Subcutaneous adipose tissue (tissue), 4 donors: Measurements from ENCODE around the gene GSTK1. TPM values are rescaled to one million over a fixed set of nuclear protein-coding genes. Genes with fewer than 3 reads are reported as not detected.

Source experiments
- total RNA-seq, 4 donors: library from RNA; depleted of rRNA; stranded (reverse); fragments of >200 nt; gene quantifications; one replicate each; pipeline ENCODE4 v1.1.0, GENCODE V29; 2016
- TF ChIP-seq, protein P1 (sequence below): fragments of 450-650 bp; IDR thresholded peaks from one replicate; pipeline ENCODE4 v1.5.1; 2016; ENCODE audit warnings: low read depth, mild to moderate bottlenecking, control low read depth, antibody characterized with exemption, moderate library complexity

Gene GSTK1
- total RNA-seq, 4 donors from 2014 or later, result 179 to 264 (median 208) TPM

DNA sequence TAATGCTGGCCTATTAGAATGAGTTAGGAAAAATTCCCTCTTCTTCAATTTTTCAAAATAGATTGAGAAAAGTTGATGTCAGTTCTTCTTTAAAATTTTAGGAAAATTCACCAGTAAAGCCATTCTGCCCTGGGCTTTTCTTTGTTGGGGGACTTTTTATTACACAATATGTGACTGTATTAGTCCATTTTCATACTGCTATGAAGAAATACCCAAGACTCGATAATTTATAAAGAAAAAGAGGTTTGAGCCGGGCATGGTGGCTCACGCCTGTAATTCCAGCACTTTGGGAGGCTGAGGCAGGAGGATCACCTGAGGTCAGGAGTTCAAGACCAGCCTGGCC is 28.7 kb upstream of the GSTK1 start:
- TF ChIP-seq, protein P1, sequence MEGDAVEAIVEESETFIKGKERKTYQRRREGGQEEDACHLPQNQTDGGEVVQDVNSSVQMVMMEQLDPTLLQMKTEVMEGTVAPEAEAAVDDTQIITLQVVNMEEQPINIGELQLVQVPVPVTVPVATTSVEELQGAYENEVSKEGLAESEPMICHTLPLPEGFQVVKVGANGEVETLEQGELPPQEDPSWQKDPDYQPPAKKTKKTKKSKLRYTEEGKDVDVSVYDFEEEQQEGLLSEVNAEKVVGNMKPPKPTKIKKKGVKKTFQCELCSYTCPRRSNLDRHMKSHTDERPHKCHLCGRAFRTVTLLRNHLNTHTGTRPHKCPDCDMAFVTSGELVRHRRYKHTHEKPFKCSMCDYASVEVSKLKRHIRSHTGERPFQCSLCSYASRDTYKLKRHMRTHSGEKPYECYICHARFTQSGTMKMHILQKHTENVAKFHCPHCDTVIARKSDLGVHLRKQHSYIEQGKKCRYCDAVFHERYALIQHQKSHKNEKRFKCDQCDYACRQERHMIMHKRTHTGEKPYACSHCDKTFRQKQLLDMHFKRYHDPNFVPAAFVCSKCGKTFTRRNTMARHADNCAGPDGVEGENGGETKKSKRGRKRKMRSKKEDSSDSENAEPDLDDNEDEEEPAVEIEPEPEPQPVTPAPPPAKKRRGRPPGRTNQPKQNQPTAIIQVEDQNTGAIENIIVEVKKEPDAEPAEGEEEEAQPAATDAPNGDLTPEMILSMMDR, result no peak

- TF ChIP-seq, protein P1, result no peak
These were observed 27.7 kb upstream of the GSTK1 start for GRCh38 chr7:143235561-143235960.

GRCh38 chr7:143236408-143236990 is 26.7 kb upstream of the GSTK1 start:
- TF ChIP-seq, protein P1, result no peak

- TF ChIP-seq, protein P1, result no peak
These were observed 25.9 kb upstream of the GSTK1 start for GRCh38 chr7:143237366-143237765.

DNA sequence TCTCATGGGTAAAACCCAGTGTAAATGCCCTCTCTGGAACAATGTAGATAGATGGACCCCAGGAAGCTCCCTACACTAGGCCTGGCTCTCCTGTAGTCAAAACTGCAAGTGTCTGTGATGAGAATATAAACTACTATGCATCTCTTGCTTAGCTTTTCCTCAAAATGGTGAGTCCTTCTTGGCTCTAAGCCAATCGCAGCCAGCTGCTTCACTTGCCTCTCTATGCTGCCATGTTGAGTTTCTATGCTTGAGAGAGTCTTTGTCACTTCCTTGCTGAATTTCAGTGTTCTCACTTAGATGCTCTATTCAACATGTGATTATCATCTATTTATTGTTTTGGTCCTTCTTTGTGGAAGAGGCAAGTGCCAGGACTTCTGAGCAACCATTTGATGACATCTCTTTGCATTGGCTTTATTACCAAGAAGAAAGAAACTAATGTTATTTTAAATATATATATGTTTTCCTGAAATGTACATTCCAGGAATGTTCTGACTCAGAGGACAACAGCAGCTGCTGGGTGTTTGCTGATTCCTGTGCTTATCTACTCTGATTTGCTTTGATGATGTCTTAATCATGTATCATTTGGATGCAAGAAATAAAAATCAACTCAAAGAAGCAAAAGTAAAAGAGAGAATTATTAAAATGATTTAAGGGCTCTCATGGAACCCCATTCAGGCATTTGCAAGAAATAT is 24.8 kb upstream of the GSTK1 start:
- TF ChIP-seq, protein P1, result no peak

- TF ChIP-seq, protein P1, result no peak
These were observed 23.4 kb upstream of the GSTK1 start for GRCh38 chr7:143239813-143240212.

DNA sequence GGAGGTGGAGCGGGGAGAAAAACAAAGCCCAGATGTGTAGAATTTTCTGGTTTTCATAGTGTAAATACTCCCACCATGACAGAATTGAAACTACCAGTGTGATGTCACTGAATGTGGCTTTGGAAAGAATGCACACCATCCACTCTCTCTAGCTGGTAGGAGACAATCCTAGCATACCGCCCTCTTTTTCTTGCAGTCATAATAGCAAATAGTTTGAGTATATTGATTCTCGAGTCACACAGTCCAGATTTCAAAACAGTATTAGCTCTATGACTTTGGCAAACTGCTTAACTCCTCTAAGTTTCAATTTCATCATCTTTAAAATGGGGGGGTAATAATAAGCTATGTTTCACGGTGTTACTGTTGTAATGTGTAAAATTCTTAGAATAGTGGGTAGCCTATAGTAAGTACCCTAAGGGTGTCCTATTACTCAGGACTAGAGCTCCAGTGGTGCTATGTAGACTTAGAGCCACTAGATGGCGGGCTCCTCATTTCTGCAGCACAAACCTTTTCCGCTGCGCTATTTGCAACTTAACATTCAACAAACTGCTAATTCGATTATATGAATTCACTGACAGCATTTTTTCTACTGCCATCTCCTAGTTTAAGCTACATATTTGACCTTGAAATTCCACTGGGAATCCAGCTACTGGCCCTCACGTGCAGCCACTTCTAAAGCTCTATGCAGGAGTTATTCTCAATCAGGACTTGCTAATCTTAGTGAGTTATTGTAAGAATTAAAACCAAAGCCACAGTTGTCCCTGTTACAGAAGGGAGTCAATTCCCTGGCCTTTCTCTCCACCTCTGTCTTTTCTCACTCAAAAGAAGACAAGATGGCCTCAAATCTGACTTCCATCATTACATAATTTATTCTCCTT is 22.7 kb upstream of the GSTK1 start:
- TF ChIP-seq, protein P1, result no peak
